ENCODE measurements around the gene CBX5. TPM values are rescaled to one million over a fixed set of nuclear protein-coding genes. Genes with fewer than 3 reads are reported as not detected.

CBX5 gene
- total and polyA plus RNA-seq, 2 of the 8 experiments (the other 6 are each of a cell fraction or from before 2014, with no cell fraction given) = 62.4 to 231 TPM

GRCh38 chr12:54211920-54212319 is 68.0 kb downstream of the CBX5 start:
- peaks cover under 1 to 31% (median 21%) of the 10 kb centered on the region in 4 experiments; a peak in 6 of 7 replicates for H3K27me3 ChIP-seq (replicated peaks in 1 of 4; ENCODE audit: control insufficient read depth in 3 of 4, extremely low read depth in 1 of 4, insufficient read depth in 3 of 4, low read length in 3 of 4)
- peak overlapping the region; percentile 99 for H2AK5ac ChIP-seq (ENCODE audit: low read depth, low read length)
- TF ChIP-seq HDAC6 (IDR thresholded peaks at IDR 0.05; ENCODE audit: low read depth, low read length) (no peak), TAF1 (IDR thresholded peaks at IDR 0.05; ENCODE audit: low read depth, low read length) (no peak), FOSL1 (IDR thresholded peaks at IDR 0.05; ENCODE audit: insufficient read depth, low read depth, low read length) (no peak), CTBP2 (IDR thresholded peaks at IDR 0.05; ENCODE audit: borderline replicate concordance, insufficient read depth, insufficient read length, low read length) (no peak)
- no peaks in the 10 kb centered on the region for H3K9me3 ChIP-seq (ENCODE audit: insufficient read depth in 2 of 2, low read depth in 1 of 2, low read length in 1 of 2)
- H4K91ac ChIP-seq (replicated peaks; ENCODE audit: insufficient read length, low read length) = peak overlapping the region; percentile 89
- H3K4ac ChIP-seq (replicated peaks; ENCODE audit: insufficient read length, low read depth, low read length) = peak overlapping the region; percentile 91
- no peak overlapping the region for H3K9ac ChIP-seq (replicated peaks in 1 of 4; ENCODE audit: extremely low read depth in 1 of 4, low read depth in 3 of 4, low read length in 3 of 4)
- H3K79me1 ChIP-seq (ENCODE audit: low read depth, low read length) = no peaks in the 10 kb centered on the region
- H4K20me1 ChIP-seq (replicated peaks in 1 of 2; ENCODE audit: control insufficient read depth in 1 of 2, insufficient read depth in 2 of 2, low read length in 2 of 2) = peaks cover under 1 to 6% of the 10 kb centered on the region in 2 experiments
- H3K4me3 ChIP-seq (ENCODE audit: extremely low read depth in 1 of 4, insufficient read depth in 2 of 4, low read depth in 3 of 4, low read length in 4 of 4) = no peak overlapping the region
- 82 to 100% methylated on average over 5 to 7 of the region's 7 CpGs for WGBS, 2 experiments (ENCODE audit: extremely low coverage in 1 of 2, insufficient coverage in 1 of 2, insufficient read length in 1 of 2, insufficient replicate concordance in 2 of 2, low coverage in 1 of 2, low lambda C conversion rate in 2 of 2, missing lambda C conversion rate in 1 of 2)
- H3K23ac ChIP-seq (ENCODE audit: insufficient read length) = no peak overlapping the region
- POLR2A ChIA-PET (ENCODE audit: partially characterized antibody) = interaction anchor here (1.0 to 2.4 kb wide), 2 partner anchors 68 to 139 kb away, joined by 3 to 6 read pairs; partner anchors contain the start of genes CBX5 and HNRNPA1
- H3K56ac ChIP-seq (replicated peaks; ENCODE audit: insufficient read length, low read depth, low read length) = peak overlapping the region; percentile 83
- CTCF ChIA-PET (ENCODE audit: partially characterized antibody) = interaction anchor here (0.7 to 7.9 kb wide), 8 partner anchors 16 to 208 kb away, joined by 3 to 178 read pairs (median 4); partner anchors contain the start of genes HOXC5, HOXC8, HOXC9 and NFE2
- no peak overlapping the region for H3K14ac ChIP-seq (ENCODE audit: insufficient read length)
- no peaks in the 10 kb centered on the region for H3K79me2 ChIP-seq (ENCODE audit: control insufficient read depth in 1 of 2, insufficient read depth in 2 of 2, low read length in 2 of 2)
- H2BK20ac ChIP-seq (ENCODE audit: low read length) = no peak overlapping the region
- 0 out of 2 replicates have a peak overlapping the region, but pooled peaks have one; percentile 55 for H2BK15ac ChIP-seq (ENCODE audit: low read length)
- H3K27ac ChIP-seq (ENCODE audit: low read depth, low read length) = no peak overlapping the region
- peak overlapping the region; percentile 18; the same call in 1 of the 2 replicates for H2BK12ac ChIP-seq (ENCODE audit: low read depth, low read length)
- no peak overlapping the region for H3K4me2 ChIP-seq (ENCODE audit: insufficient read depth in 1 of 2, low read depth in 2 of 2, low read length in 2 of 2)
- no peak overlapping the region for H4K5ac ChIP-seq (ENCODE audit: insufficient read length, low read depth, low read length)
- H4K8ac ChIP-seq (ENCODE audit: extremely low read depth, insufficient read depth, low read length) = no peak overlapping the region
- 0 out of 2 replicates have a peak overlapping the region, but pooled peaks have one; percentile 38 for H2BK5ac ChIP-seq (ENCODE audit: low read depth, low read length)
- peaks cover 5% of the 10 kb centered on the region; the same call in 1 of the 2 replicates for H3K23me2 ChIP-seq (ENCODE audit: low read depth, low read length)
- H3K4me1 ChIP-seq (replicated peaks in 1 of 4; ENCODE audit: control insufficient read depth in 3 of 4, insufficient read depth in 4 of 4, low read length in 3 of 4) = peaks cover 0 to 22% (median 9%) of the 10 kb centered on the region in 4 experiments; a peak in 6 of 7 replicates
- DNase-seq (ENCODE audit: low read depth in 1 of 2, low spot score in 2 of 2) = no peak
- H2BK120ac ChIP-seq (replicated peaks; ENCODE audit: low read depth, low read length) = no peak overlapping the region
- H3K36me3 ChIP-seq (ENCODE audit: control insufficient read depth in 2 of 4, insufficient read depth in 4 of 4, low read length in 3 of 4) = no peaks in the 10 kb centered on the region
- no peak overlapping the region for H2AFZ ChIP-seq (ENCODE audit: low read length)
- H3K18ac ChIP-seq (ENCODE audit: extremely low read depth, low read length) = no peak overlapping the region
- FAIRE-seq = no peak
